Measurements from ENCODE around the gene RNF40.
A peak's percentile ranks its signal among the peaks of the same experiment; 100 is the strongest.

RNF40 gene

GRCh38 chr16:30762991-30763725 is 1.0 kb downstream of the RNF40 start:
- no peak for DNase-seq

GRCh38 chr16:30764086-30764485 is 2.0 kb downstream of the RNF40 start:
- no peak for DNase-seq

- no peak for DNase-seq
Observed at GRCh38 chr16:30764816-30765465, 2.8 kb downstream of the RNF40 start.

DNA sequence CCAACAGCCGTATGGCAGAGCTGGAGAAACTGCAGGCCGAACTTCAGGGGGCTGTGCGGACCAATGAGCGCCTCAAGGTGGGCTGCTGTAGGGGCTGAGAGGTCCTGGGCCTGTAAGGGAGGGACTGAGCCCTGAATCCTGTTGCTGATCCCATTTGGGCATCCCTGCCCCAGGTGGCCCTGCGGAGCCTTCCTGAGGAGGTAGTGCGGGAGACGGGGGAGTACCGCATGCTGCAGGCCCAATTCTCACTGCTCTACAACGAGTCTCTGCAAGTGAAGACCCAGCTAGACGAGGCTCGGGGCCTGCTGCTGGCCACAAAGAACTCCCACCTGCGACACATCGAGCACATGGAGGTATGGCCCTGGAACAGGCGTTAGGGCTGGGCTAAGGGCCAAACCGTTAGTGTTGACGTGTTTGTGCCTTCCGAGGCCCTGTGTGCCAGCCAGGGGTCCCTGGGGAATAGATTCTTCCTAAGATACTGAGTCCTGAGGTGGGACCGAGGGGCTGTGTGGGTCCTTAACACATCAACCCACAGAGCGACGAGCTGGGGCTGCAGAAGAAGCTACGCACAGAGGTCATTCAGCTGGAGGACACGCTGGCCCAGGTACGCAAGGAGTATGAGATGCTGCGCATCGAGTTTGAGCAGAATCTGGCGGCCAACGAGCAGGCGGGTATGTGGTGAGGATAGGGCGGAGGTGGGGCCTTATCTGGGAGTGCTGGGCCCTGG is 4.2 kb downstream of the RNF40 start:
- no peak for DNase-seq

- no peak for DNase-seq
Observed at GRCh38 chr16:30766933-30767284, 4.8 kb downstream of the RNF40 start.

DNA sequence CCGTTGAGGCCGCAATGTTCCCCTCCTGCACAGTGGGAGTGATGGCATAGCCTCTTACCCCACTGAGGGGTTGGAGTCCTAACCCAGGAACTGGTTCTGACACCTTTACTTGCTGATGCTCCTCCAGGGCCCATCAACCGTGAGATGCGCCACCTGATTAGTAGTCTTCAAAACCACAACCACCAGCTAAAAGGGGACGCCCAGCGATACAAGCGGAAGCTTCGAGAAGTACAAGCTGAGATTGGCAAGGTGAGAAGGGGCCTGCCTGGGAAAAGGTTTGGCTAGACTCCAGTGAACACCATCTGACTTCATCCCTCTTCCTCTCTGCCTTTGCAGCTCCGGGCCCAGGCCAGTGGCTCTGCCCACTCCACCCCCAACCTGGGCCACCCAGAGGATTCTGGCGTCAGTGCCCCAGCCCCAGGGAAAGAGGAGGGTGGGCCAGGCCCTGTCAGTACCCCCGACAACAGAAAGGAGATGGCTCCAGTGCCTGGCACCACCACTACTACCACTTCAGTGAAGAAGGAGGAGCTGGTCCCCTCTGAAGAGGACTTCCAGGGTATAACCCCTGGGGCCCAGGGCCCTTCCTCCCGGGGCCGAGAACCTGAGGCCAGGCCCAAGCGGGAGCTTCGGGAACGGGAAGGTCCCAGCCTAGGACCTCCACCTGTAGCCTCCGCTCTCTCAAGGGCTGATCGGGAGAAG is 5.8 kb downstream of the RNF40 start:
- no peak for DNase-seq

- DNase-seq, result no peak
Observed at GRCh38 chr16:30768583-30769181, 6.6 kb downstream of the RNF40 start.

GRCh38 chr16:30769379-30770089 is 7.4 kb downstream of the RNF40 start:
- DNase-seq, result no peak

GRCh38 chr16:30771726-30772125 is 9.6 kb downstream of the RNF40 start:
- DNase-seq, result no peak

GRCh38 chr16:30773826-30774225 is 11.7 kb downstream of the RNF40 start:
- no peak for DNase-seq

DNA sequence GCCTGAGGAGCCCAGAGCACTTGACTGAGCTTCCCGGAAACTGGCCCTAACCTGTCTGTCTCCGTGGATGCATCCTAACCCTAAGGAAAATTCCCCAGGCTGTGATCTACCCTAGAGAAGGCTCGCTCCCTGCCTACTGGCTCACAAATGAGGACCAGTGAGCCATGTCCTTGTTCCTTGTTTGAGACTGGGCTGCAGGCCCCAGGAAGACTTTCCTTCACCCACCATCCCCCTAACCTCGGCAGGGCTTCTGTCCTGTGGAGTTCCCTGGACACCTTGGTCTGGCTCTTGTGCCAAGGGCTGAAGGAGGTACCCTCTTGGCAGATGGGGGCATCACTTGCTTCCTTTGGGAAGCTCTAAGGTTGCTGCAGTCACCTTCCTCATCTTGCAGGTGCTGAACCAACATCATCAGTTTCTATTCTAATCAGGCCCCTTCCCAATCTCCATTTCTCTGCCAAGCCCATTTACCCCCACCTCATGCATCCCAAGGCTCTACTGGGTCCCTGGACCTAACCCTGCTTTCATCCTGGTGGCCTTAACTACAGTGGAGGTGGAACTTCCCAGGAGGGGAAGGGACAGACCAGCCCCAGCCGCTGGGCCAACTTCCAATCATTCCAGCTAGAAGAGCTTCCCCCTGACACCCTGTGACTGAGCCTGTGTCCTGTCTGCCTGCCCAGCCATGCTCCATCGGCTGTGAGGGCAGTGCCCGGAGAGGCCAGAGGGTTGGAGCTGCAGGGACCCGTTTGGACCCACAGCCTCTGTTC is 12.4 kb downstream of the RNF40 start:
- no peak for DNase-seq

GRCh38 chr16:30775131-30775391 is 12.9 kb downstream of the RNF40 start:
- no peak for DNase-seq

DNA sequence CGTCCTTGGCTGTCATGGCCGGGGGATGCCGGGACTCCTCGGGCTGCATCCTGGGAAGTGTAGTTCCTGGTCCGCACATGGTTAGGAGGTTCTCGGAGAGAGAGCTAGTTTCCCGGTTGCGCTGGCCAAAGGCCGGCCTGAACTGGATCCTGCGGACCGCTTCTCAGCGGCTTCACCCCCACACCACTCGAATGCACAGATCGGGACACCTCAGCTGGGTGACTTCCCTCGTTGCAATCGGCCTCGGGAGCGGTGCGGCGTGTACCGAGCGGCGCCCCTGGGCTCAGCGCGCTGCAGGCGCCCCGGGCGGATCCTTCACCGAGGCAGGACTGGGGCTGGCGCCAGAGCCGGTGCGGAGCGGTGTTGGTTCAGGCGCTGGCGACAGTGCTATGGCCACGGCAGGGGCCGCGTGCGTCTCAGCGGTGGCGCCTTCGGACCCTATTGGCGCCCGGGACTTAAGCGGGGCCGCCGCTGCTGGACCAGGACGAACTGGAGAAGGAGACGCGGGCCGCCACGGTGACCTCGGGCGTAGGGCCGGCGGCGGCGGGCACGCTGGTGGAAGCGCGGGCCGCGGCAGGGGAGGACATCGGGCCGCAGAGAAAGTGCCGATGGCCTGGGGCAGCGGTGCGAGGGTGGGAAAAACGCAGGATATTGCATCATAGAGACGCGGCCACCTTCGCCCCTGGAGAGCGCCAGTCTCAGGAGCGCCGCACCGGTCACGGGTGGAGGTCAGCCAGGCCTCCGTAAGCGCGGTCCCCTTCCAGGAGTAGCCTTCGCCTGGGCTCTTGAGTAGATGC is 13.5 kb downstream of the RNF40 start:
- DNase-seq, result peak; percentile 93

- DNase-seq, result no peak
Observed at GRCh38 chr16:30777591-30778297, 15.6 kb downstream of the RNF40 start.

DNA sequence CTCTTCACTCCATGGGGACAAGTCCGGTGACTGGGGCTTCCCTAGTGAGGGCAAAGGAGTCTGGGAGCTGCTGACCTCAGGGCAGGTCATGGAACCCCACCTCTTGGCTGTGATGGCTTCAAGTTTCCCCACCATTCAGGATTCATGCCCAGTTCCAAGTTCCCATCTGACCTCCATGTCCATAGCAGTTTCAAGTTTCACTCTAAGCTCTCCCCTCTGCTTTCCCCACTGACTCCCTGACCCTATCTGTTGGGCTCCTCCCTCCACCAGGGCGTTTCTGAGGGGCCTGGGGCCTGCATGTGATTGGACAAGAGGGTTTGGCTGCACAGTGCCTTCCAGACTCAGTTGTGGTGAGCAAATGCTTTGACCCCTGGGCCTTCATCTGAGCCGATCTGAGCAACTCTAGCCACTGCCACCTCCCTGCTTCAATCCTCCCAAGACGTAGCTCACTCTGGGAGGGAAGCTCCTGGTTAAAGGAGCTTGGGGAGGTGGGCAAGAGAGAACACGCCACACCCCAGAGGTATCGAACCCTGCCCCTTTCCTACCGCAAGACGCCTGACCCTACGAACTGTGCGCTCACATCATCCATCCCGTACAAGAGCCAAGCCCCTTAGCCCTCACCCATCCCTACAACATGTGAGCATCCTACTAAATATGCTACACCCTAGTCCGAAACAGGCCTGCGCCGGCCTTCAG is 16.6 kb downstream of the RNF40 start:
- DNase-seq, result no peak

DNA sequence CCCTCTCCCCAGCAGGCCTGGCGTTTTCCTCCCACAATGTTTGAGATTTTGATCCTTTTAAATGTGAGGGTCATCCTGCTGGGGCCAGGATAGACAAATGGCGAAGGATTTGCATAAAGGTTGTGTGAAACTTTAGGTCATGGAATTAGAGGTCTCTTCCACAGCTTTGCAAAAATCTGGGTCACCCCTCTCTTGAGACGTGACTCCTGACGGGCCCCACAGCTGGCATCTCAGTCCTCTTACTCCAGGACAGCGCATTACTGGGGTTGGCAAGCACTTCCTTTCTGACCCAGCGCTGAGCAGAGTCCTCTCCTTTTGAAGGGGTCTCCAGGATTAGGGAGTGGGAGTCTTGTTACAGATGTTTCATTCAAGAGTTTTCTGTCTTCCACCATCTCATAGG is 17.5 kb downstream of the RNF40 start:
- no peak for DNase-seq

GRCh38 chr16:30780021-30780420 is 17.9 kb downstream of the RNF40 start:
- no peak for DNase-seq

DNA sequence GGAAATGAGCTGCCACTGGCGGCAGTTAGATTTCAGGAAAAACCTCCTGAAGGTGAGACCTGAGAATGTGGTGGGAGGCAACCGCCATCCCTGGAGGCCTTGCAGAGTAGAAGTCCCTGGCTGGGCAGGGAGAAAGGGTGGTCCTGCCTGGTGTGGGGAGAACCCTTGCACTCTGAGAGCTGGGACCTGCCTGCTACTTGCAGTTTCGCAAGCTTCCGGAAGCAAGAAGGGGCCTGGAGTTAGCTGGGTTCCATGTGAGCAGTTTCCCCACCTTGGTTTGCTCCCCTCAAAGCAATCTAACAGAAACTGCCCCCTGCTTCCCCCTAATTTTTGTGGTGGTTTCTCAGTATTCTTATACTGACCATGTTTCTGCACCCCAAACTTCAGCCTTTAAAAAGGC is 18.4 kb downstream of the RNF40 start:
- DNase-seq, result no peak

DNA sequence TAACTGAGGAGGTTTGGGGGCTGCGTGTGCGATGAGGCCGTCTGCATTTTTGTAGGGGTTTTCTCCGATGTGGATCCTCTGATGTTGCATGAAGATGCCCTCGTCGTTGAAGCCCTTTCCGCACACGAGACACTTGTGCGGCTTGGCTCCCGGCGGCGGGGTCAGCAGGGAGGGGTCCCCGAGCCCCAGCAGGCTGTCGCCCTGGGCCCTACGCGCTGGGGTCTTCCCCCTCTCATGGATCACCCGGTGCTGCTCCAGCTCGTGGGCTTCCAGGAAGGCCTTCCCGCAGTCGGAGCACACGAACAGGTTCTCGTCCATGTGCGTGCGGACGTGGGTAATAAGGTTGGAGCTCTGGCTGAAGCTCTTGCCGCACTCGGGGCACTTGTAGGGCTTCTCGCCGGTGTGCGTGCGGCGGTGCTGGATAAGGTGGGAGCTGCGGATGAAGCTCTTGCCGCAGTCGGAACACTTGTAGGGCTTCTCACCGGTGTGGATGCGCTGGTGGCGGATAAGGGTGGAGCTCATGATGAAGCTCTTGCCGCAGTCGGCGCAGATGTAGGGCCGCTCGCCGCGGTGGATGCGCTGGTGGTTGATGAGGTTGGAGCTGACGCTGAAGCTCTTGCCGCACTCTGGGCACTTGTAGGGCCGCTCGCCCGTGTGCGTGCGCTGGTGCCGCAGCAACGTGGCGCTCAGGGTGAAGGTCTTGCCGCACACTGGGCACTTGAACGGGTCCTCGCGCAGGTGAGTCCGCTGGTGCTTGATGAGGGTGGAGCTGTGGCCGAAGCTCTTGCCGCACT is 20.6 kb downstream of the RNF40 start:
- DNase-seq, result no peak
